Cardiac ventricle fibroblast (primary cell): ENCODE results near the gene TMEM106A. TPM values are rescaled to one million over a fixed set of nuclear protein-coding genes. Genes with fewer than 3 reads are reported as not detected.

ENCODE experiments used
- total RNA-seq: library from RNA; depleted of rRNA; stranded (reverse); fragments of >200 nt; gene quantifications from 2 replicates; pipeline ENCODE4 v1.2.3, GENCODE V29; 2015

Gene TMEM106A, protein sequence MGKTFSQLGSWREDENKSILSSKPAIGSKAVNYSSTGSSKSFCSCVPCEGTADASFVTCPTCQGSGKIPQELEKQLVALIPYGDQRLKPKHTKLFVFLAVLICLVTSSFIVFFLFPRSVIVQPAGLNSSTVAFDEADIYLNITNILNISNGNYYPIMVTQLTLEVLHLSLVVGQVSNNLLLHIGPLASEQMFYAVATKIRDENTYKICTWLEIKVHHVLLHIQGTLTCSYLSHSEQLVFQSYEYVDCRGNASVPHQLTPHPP
- 1.5 and 2.0 TPM in 2 replicates for total RNA-seq

DNA sequence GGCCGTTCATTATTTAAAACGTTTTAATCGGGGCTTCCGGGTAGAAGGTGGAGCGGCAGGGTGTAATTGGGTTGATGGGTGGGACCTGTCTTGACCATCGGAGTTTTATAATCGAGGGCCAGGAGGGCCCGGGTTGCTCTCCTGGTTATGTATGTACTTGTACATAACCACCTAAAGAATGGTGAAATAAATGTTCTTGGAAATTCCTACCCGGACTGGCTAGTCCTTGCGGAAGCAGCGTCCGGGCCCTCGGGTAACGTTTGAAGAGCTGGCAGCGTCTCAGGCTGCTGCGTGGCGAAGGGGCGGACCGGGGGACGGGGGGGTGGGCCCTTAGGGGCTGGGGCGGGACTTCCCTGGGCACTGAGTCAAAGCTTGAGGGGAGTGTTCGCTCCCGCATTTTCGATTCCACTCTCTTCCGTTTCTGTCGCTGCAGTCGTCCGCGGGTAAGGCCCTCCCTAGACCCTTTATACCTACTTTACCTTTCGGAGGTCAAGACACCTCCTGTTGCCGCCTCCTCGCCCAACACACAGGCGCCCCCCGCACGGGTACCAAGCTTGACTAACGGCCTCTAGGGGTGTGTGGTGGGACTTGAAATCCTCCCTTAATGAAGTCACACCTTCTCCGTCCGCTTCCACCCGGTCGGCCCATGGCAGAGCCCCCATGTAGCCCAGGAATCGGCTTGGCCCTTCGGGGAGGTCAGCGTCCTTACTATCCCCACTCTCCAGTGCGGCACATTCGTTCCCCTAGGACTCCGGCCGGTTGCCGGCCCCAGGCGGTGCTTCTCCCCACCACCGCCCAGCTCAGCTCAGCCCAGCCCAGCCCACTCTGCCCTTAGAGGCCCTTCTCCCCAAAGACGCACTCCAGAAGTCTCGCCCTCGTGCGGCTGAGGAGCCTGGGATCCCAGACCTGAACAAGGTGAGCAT is at the start of gene TMEM106A:
TMEM106A (plus strand) TSS at position 396 of the 923 bp plus-strand sequence. CDS start 1,167 bp downstream, outside the sequence.

DNA sequence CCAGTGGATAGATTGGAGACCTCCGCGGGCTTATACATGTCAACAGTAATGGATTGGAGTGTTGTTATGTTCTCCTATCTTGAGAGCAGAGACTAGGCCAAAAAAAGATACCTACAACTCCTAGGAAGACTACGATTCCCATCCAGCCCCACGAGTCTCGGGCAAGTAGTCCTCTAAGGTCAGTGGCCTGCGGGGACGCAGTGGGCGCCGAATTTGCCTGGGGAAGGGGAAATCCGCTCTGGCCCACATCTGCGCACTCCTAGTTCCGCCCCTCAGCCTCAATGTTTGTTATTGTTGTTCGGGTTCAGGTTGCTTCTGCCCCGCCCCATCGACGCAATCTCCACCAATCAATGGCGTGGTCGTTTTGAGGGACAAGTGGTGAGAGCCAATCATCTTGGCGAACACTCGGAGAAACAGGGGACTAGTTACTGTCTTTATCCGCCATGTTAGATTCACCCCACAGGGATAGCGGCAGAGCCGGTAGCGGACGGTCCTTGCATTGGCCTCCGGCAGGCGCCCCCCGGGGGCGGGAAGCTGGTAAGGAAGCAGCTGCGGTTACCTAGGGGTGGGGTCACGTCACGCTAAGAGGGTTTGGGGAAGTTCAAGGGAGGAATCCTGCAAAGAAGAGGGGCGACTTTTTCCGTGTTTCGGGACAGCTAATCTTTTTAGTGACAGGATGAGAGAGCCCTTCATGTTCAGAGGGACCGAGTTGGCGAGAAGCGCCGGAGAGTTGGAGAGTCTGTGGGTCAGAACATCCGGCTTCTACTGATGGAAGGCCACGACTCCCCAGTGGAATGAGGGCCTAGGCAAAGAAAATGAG is 40.7 kb upstream of the TMEM106A start, which contains the start of gene NBR1:
NBR1 (plus strand) TSS at position 449 of the 820 bp plus-strand sequence. CDS start 4,586 bp downstream, outside the sequence.

GRCh38 chr17:43228020-43228782 is 16.5 kb downstream of the TMEM106A start, which contains the start of gene CCDC200:
Gene CCDC200, minus strand, starts transcription at chr17:43228623. Its CDS starts 69 bp downstream, at chr17:43228554.

DNA sequence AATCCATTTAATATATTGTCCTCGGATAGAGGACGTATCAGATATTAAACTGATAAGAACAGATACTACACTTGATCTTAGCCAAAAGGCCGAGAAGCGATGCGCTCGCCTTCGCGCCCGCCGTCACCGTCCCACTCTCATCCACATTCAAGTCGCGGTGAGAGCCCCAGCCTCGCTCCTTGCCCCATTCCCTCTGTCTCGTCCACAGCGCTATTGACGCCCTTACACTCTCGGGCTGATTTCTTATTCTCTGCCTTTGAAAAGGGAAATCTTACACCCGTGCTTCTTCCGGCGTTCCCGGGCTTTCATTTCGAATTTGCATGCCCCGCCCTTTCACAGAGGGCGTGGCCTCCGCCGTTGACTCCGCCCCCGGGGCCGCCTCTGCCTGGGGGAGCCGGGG is 22.2 kb downstream of the TMEM106A start, which contains the start of gene RNU2-1:
RNU2-1 (minus strand) TSS at position 101 of the 400 bp plus-strand sequence.

Other genes with a start within 250 kb of the TMEM106A start
- 23.8 and 28.5 TPM in 2 replicates for gene AARSD1, start 247.4 kb upstream of the TMEM106A start, total RNA-seq
- gene PTGES3L, start 231.8 kb upstream of the TMEM106A start, total RNA-seq: not detected in 2 replicates
- 7.2 and 9.4 TPM in 2 replicates for gene RUNDC1, start 231.3 kb upstream of the TMEM106A start, total RNA-seq
- 1,508 and 1,514 TPM in 2 replicates for gene RPL27, start 213.5 kb upstream of the TMEM106A start, total RNA-seq
- gene IFI35, start 205.1 kb upstream of the TMEM106A start, total RNA-seq: 33.2 and 40.8 TPM in 2 replicates
- 154 and 167 TPM in 2 replicates for gene VAT1, start 189.5 kb upstream of the TMEM106A start, total RNA-seq
- 0.19 and 0.20 TPM in 2 replicates for gene RND2, start 186.6 kb upstream of the TMEM106A start, total RNA-seq
- 2.4 and 3.7 TPM in 2 replicates for gene BRCA1, start 86.5 kb upstream of the TMEM106A start, total RNA-seq
- 70.3 and 75.9 TPM in 2 replicates for gene NBR1, start 40.7 kb upstream of the TMEM106A start, total RNA-seq
- not detected in 2 replicates for gene CCDC200, start 16.7 kb downstream of the TMEM106A start, total RNA-seq
- gene RNU2-1, start 22.1 kb downstream of the TMEM106A start, total RNA-seq: not detected in 2 replicates
- 13.9 and 15.4 TPM in 2 replicates for gene ARL4D, start 187.1 kb downstream of the TMEM106A start, total RNA-seq